H1 (cell line): ENCODE results near the gene ME3. TPM values are rescaled to one million over a fixed set of nuclear protein-coding genes. Genes with fewer than 3 reads are reported as not detected.

Experiments used
- EGR1 ChIP-seq: IDR thresholded peaks from 2 replicates; pipeline ENCODE4 v1.6.1; 2011; ENCODE audit warnings: low read depth, low read length, borderline replicate concordance
- EZH2 ChIP-seq: fragments of 200-600 bp; sonication (generic); IDR thresholded peaks from 2 replicates; pipeline ENCODE4 v1.7.1; 2012; ENCODE audit warnings: low read depth, mild to moderate bottlenecking, moderate library complexity, low read length, inconsistent platforms; ENCODE audit not compliant: severe bottlenecking
- SAP30 ChIP-seq: fragments of 300-600 bp; sonication (generic); IDR thresholded peaks from 2 replicates; pipeline ENCODE4 v1.7.1; 2012; ENCODE audit warnings: low read length, moderate library complexity, mild to moderate bottlenecking, inconsistent platforms; ENCODE audit not compliant: insufficient read depth, insufficient replicate concordance
- ZNF274 ChIP-seq: IDR thresholded peaks from 2 replicates; pipeline ENCODE4 v1.7.0; 2012; ENCODE audit warnings: low read length, borderline replicate concordance; ENCODE audit errors: extremely low read depth
- polyA plus RNA-seq, 7 experiments: library from polyadenylated mRNA; depleted of rRNA in 3 of 7; stranded (reverse) in 5 of 7; unstranded in 2 of 7; fragments of >200 nt in 5 of 7; fragments of 200-250 nt in 2 of 7; gene quantifications; 1 replicate in 5 of 7; 2 replicates in 1 of 7; 4 replicates in 1 of 7; pipeline versions ENCODE4 v1.2.1 to v1.2.3, GENCODE V29; 2011 to 2013; ENCODE audit warnings: missing spikeins in 2 of 7, mixed read lengths in 2 of 7
- total RNA-seq: library from RNA; stranded (reverse); fragmentation: NEBNext Ultra II Directional; extraction: Animal tissue kit (Norgen Biotek cat#: 25700); gene quantifications from 2 replicates; pipeline ENCODE4 v1.2.1, GENCODE V29; 2021

Gene ME3
- total and polyA plus RNA-seq, 2 of the 8 experiments (the other 6 are each of a cell fraction or from before 2014, with no cell fraction given), result 1.5 to 2.8 TPM

GRCh38 chr11:86722006-86722405 is 49.6 kb upstream of the ME3 start (continued):
- no peak for TF ChIP-seq ZNF274
- TF ChIP-seq EZH2, result no peak
- TF ChIP-seq EGR1, result no peak
- TF ChIP-seq SAP30, result no peak
